ENCODE results near the gene BAHCC1.
"Not testable (repeated sequence)": the region's sequence is repeated elsewhere in the genome, so short reads cannot be mapped to it uniquely, and the experiment has no call there.

Gene BAHCC1

DNA sequence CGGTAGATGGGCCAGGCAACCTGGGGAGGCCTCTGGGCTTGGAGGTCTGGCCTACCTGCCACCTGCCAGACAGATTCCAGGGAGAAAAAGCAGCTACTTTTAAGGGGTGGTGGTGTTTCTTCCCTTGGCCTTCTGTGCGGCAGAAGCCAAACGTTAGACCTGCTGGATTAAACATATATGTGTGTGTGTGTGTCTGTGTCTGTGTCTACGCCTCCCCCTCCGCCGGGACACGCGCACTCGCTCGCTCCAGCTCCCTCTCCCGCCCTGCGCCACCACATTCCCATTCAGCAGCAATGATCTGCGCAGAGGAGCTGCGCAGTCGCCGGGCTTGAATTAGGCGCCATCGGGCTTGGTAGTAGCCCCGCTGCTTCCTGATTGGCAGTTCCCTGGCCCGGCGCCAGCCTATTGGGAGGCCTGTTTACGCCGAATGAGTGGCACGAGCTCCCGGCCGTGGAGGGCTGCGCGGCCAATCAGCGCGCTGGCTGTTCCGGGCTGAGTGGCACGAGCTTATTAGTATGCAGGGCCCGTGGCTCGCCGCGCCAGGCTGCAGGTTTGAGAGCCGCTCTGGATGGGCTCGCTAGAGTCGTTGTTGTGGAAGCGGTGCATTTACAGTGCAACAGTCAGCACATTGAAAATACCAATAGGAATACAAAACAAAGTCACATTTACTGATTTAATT lies at the start of gene BAHCC1:
BAHCC1 (plus strand) TSS at position 537 of the 679 bp plus-strand sequence. CDS start 4,283 bp downstream, outside the sequence.
- peak; percentile 99 to 100 (median 100) for DNase-seq

DNA sequence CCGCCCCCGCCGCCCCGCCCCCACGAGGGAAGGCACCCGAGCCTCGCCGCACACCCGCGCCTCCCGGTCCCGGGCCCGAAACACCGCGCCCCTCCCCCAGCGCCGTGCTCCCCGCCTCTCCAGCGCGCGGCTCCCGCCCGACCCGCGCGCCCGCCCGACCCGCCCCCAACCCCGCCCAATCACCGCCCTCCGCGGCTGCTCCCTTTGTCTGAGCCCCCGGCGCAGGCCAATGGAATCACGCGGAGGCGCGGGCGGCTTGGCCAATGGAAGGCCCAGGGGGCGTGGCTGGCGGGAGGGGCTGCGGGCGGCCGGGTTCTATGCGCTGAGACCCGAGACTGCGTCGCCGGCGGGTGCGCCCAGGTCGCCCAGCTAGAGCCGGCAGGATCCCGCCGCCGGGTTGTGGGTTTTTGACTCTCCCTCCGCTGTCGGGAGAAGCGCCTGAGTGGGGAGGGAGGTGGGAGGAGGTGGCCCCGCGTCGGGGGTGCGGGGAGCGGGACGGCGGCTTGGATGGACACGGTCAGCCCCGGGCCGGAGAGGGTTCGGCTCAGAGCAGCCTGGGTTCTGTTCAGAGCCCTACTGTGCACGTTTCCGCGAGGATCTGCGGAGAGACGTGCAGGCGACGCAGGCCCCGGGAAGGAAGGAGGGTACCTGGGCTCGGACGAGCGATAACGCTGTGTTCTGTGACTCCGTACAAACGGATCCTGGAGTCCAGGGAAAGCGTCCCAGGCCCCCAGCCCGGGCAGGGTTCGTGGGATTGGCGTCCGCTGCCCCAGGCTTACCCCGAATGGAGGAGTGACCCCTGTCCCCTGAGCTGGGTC lies 49.0 kb upstream of the BAHCC1 start:
- peak; percentile 98 for DNase-seq

DNA sequence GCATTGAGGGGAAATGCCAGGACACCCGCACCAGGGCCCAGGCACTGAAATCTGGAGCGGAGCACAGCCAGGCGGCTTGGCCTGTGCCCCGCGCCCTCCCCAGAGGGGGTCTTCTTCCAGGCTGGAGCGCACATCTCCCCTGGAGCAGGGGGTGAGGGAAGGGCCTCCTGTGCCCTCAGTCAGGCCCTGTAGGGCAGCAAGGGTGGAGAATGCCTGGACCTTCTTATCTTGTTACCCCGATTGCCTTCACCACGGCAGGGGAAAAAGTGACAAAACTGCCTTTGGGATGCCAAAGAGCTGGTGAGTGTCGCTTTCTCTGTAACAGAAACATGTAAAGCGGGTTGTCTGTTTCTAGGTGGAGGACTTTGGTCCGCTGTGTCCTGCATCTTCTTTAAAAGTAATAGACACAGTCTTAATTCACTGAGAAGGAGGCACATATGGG lies 48.3 kb upstream of the BAHCC1 start:
- DNase-seq: no peak

DNA sequence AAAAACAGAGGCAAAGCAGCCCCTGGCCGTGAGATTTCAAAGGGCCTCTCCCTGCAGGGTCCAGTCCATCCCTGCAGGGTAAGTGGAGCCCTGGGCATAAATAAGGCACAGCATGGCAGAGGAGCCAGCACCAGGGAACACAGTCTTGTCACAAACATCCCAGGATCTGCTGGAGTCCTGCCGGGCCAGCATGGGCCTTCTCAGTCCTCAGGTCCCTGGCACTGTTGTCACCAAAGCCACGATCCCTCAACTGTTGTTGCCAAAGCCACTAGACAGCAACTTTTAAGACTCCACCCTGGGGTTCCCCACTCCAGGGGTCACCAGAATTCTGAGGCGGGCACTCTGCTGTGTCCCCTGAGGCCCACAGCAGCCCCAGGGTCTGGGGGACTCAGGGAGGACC lies 47.8 kb upstream of the BAHCC1 start:
- DNase-seq: no peak

DNA sequence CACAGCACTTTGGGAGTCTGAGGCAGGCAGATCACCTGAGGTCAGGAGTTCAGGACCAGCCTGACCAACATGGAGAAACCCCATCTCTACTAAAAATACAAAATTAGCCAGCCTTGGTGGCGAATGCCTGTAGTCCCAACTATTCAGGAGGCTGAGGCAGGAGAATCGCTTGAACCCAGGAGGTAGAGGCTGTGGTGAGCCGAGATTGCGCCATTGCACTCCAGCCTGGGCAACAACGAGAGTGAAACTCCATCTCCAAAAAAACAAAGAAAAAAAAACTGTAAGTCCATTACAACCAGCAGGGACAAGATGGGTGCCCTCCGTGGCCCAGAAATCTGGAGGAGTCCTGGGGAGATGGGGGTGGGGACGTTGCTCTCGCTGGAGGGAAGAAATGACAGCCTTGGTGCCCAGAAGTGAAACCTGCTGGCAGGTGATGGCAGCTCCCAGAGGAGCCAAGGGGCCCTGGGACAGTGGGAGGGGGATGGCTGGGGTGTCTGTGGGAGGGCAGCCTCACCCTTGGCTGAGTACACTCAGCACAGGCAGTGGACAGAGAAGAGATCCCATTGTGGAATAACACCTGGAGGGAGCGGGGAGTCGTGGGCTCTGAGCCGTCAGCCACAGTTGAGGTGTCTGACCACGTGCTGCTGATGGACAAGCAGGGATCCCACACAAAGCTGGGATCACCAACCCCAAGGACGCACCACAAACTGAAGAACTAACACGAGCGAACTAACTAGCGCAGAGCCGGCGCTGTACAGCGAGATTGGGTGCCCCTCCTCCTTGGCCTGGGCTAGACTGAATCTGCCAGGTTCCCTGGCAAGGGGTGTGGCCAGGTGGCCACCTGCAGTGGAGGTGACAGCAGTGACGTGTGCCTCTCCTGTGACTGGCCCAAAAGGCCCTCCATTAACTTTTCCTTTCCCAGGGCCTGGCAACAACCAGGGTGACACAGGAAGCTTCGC lies 46.9 kb upstream of the BAHCC1 start:
- peak; percentile 30 to 70 (median 56) for DNase-seq

DNA sequence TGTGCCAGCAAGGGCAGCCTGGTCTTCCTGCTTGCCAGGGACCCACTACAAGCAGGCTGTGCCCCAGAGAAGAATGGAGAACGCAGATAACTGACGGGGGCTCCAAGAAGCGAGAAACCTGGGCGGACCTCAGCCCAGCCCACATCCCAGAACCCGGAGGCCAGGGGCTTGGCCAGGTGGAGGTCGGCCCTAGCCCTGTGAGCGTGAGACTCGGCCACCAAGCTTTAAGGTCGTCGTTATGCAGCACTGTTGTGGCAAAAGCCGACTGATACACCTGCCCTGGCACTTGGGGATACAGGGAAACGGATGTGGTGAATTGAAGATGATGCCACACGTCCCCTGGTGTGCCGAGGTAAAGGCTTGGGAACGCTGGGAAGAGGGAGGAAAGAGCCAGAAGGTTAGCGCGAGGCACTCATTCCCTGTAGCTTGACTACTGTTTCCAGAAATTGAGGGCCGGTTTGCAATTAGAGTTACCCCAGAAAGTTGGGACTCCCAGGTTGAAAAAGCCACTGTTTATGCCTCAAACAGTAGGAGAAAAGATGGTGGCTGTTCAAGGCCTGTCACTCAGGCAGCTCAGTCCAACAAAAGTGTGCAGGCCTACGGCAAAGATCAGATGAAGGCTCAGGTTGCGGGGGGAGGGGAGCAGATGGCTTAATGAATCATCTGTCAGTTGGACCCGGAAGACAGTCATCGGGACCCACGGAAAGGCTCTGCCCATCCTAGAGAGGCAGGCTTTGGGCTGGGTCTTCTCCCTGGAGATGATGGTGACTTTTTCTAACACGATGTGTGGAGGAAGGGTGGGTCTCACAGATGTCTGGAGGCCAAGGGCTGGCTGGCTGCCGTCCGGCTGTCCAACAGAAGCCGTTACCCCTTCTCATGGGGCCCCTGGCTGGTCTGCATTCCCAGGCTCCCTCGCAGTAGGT lies 45.6 kb upstream of the BAHCC1 start:
- peak in 1 of 3 experiments; percentile 37 for DNase-seq

DNA sequence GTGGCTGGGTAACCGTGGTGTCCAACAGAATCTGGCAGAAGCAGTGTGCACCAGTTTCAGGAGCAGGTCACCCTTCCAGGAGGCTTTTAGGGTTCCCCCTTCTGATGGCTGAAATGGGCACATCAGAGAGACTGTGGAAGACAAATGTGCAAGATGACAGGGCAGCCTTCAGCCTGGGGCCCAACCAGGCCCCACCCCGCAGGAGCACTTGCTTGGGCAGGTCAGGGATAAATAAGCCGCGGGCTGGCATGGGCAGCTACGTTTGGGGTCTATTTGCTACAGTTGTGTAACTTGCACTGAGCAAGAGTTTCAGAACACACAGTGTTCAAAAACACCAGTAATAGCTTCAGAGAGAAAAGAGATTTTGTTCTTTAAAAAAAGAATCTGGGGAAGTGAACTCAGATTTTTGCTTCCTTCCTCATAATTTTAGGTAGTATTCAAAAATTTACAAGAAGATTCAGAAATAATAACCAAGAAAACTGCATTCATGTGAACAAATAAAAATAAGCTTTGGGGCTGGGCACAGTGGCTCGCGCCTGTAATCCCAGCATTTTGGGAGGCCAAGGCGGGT lies 44.9 kb upstream of the BAHCC1 start:
- no peak for DNase-seq

DNA sequence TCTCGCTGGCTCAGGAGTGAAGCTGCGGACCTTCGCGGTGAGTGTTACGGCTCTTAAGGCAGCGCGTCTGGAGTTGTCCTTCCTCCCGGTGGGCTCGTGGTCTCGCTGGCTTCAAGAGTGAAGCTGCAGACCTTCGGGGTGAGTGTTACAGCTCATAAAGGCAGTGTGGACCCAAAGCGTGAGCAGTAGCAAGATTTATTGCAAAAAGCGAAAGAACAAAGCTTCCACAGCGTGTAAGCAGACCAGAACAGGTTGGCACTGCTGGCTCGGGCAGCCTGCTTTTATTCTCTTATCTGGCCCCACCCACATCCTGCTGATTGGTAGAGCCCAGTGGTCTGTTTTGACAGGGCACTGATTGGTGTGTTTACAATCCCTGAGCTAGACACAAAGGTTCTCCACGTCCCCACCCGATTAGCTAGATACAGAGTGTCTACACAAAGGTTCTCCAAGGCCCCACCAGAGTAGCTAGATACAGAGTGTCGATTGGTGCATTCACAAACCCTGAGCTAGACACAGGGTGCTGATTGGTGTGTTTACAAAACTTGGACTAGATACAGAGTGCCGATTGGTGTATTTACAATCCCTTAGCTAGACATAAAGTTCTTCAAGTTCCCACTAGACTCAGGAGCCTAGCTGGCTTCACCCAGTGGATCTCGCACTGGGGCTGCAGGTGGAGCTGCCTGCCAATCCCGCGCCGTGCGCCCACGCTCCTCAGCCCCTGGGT lies 43.8 kb upstream of the BAHCC1 start:
- DNase-seq: not testable (repeated sequence)

DNA sequence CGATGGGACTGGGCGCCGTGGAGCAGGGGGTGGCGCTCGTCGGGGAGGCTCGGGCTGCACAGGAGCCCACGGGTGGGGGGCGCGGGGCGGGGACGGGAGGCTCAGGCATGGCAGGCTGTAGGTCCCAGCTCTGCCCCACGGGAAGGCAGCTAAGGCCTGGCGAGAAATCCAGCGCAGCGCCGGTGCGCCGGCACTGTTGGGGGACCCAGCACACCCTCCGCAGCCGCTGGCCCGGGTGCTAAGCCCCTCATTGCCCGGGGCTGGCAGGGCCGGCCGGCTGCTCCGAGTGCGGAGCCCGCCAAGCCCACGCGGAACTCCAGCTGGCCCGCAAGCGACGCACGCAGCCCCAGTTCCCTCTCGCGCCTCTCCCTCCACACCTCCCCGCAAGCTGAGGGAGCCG lies 43.2 kb upstream of the BAHCC1 start:
- not testable (repeated sequence) for DNase-seq

DNA sequence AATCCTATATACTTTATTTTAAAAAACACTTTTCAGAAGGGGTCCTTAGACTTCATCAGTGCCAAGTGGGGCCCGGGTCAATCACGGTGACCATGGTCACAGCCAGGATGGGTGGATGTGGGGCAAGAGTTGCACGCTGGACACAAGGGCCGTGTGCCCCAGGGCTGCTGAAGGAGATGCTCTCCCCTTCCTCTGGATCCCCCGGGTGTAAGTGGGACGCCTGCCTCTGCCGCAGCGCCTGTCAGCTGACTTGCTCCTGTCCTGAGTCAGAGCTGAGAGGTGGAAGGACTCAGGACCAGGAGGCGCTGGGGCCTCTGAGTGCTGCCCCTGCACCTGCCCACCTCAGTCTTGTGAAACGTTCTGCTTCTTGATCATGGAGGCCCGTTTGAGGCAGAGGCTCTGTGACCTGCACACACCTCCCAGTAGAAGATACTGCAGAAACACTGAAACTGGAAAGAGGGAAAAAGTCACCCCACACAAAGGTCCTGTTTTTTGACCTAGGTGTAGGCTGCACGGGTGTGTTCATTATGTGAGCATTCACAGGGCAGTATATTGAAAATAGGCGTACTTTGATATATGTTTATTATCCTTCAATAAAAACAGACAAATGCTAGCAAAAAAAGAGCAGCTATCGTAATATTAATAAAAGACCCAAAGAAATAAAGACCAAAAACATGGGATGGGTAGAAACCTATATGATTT lies 40.9 kb upstream of the BAHCC1 start:
- no peak for DNase-seq

DNA sequence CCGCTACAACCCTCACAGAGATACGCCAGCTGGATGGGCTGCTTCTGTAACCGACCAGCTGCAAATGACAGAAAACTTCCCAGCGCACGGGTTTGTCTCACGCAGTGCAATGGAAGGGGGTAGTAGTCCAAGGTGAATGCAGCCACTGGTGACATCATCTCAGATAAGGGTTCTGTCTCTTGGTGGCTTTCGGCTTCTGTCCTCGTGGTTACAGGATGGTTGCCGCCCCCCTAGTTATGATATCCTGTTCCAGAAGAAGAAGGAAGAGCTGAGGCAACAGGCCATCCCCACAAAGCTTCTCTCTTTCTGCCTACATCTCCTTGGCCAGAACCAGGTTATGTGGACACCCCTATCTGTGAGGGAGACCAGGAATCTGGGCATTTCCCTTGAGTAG lies 40.3 kb upstream of the BAHCC1 start:
- DNase-seq: no peak

DNA sequence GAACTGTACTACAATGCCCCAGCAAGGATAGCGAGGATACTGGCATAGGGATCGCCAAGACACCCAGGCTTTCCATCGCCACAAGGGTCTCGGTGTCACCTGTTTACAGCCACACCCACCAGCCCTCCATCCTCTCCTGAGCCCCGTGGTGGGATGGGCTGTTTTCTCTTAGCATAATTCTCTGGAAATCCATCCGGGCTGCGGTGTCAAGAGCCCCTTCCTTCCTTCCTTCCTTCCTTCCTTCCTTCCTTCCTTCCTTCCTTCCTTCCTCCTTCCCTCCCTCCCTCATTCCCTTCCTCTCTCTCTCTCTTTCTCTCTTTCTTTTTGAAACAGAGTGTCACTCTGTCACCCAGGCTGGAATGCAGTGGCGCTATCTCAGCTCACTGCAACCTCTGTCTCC lies 36.0 kb upstream of the BAHCC1 start:
- DNase-seq: no peak

DNA sequence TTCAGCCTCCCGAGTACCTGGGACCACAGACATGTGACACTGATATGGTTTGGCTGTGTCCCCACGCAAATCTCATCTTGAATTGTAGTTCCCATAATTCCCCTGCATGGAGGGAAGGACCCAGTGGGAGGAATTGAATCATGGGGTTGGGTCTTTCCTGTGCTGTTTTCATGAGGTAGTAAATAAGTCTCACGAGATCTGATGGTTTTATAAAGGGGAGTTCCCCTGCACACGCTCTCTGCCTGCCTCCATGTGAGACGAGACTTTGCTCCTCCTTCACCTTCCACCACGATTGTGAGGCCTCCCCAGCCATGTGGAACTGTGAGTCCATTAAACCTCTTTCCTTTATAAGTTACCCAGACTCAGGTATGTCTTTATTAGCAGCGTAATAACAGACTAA lies 33.3 kb upstream of the BAHCC1 start:
- not testable (repeated sequence) for DNase-seq

DNA sequence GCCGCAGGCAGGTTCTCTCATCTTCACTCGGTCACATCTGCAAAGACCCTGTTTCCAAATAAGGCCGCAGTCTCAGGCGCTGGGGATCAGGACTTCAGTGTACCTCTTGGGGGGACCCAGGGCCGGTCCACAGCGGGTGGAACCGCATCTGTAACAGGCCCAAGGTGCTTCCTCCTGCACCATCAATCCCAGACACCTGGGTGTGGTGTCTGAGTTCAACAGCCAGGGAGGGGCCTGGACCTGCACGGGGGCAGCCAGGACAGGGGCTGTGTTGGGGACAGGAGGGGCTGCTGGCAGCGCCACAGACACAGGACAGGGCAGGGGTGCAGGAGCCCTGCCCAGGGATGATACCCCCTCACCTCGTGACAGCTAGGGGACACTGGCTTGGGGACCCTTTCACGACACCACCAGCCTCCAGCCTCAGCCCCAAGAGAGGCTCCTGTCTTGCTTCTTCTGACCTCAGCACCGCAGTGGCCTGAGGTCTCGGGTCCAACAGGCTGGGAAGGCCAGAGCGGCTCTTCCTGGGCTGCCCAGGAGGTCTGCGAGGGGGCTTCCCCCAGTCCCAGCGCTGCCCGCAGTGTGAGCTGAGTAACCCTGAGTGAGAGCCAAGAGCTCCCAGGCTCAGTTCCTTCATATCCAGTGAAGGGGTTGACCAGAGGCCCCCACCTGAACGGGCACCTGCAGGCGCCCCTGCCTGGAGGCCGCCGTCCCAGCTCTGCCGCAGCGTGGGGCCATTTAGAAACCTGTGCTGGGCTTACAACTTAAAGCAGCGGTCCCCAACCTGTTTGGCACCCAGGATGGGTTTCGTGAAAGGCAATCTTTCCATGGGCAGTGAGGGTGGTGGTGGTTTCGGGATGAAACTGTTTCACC lies 30.7 kb upstream of the BAHCC1 start:
- no peak for DNase-seq

DNA sequence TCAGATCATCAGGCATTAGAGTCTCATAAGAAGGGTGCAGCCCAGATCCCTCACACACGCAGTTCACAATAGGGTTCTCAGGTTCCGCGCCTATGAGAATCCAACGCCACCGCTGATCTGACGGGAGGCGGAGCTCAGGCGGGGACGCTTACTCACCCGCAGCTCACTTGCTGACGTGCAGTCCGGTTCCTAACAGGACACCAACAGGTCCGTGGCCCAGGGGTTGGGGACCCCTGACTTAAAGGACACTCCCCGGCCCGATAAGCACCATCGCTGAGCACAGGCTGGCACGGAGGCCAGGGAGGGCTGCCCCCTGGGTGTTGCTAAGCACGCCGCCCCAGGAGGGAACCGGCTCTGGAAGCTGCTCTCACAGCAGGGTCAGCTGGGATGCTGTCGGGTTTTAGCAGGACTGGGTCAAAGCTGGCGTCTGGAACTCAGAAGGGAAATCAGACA lies 30.1 kb upstream of the BAHCC1 start:
- DNase-seq: peak; percentile 35 to 77 (median 63)

DNA sequence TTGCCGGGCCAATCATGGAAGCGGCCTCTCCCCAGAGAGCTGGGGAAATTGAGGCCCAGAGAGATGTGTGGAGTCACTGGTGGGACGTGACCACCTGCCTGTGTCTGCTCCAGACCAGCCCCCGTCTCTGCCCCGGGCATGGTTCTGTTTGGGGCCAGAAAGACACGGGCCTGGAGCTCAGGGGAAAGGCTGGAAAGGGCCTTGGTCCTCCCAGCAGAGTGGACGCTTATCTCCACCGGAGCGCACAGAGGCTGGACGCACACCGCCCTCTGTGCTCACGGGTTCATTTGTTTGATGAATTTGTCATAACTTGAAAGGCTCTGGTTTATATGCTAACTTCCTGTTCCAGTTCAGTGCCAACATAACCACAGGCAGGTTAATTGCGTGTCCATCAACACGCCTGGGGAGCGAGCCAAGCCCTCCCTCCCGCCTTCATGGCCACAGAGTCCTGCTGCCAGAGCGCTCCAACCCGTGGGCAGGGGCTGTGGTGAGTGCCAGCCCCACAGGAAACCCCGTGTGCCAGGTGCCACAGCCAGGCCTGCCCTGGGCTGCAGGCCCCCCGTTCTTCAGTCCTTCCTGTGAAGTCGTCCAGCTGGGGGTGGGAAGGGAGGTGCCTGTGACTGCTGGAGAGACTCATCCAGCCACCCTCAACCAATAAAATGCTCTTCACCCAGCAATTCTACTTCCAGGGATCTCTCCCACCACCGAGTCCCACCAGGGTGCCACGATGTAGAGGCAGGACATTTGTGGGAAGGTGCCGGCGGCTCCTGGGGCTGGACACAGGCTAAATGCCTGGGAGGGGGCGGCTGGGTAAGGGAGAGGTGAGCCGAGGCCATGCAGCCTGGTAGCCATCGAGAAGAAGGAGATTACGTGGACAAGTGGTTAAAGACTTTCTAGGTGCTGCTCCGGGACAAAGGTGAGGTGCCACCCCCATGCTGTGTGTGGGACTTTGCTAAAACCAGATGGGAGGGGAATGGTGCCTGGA lies 29.4 kb upstream of the BAHCC1 start:
- DNase-seq: peak; percentile 30 to 81 (median 63)

DNA sequence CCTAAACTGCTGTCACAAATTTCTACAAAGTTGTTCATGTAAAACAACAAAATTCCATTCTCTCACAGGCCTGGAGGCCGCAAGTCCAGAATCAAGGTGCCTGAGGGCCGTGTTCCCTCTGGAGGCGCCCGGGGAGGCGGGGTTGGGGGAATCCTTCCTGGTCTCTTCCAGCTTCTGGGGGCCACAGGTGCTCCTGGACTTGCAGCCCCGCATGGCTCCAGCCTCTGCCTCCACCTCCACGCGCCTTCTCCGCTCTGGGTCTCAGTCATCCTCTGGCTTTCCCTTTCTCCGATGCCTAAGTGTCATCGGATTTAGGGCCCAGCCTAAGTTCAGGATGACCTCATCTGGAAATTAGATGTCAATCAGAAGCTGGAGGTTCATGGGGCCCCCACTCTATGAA lies 28.6 kb upstream of the BAHCC1 start:
- DNase-seq: no peak

DNA sequence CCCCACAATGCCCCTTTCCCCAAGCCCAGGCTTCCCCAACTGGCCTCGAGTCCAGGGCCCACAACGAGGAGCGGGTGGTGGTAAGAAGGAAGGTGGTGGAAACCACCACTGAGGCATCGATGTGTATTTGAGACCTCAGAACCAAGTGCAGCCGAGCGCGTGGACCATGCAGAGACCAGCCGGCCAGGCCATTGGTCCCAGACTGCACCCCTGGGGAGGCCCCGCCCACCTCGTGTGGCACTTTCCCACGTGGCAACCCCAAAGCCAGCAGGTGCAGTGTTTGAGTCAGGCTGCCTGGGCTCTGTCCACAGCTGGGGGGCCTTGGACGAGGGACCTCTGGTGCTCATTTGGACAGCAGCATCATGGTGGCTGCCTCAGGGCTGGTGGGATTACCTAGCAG lies 28.1 kb upstream of the BAHCC1 start:
- no peak for DNase-seq
